MM.1S (cell line): ENCODE data around the gene KIAA1549.

Source experiments
- DNase-seq: peaks from one replicate; pipeline ENCODE4 v3.0.0-alpha.2; 2015
- H2AFZ ChIP-seq: fragments of 300-600 bp; sonication (generic); 2 replicates; pipeline ENCODE4 v1.6.0; 2016; ENCODE audit warnings: antibody characterized with exemption, low read length
- H3F3A ChIP-seq: fragments of 300-600 bp; sonication (generic); 2 replicates; pipeline ENCODE4 v1.6.1; 2016; ENCODE audit warnings: mild to moderate bottlenecking, antibody characterized with exemption, low read length, moderate library complexity, mixed read lengths; ENCODE audit not compliant: insufficient read depth
- H3K27ac ChIP-seq: fragments of 300-600 bp; sonication (generic); 2 replicates; pipeline ENCODE4 v1.5.1; 2016; ENCODE audit warnings: mild to moderate bottlenecking, low read length
- H3K27me3 ChIP-seq: fragments of 300-600 bp; sonication (generic); replicated peaks from 2 replicates; pipeline ENCODE4 v1.6.0; 2016; ENCODE audit warnings: low read length; ENCODE audit not compliant: insufficient read depth
- H3K36me3 ChIP-seq: fragments of 300-600 bp; sonication (generic); replicated peaks from 2 replicates; pipeline ENCODE4 v1.6.1; 2016; ENCODE audit warnings: mild to moderate bottlenecking, low read length, mixed read lengths; ENCODE audit not compliant: insufficient read depth
- H3K4me1 ChIP-seq: fragments of 300-600 bp; sonication (generic); 2 replicates; pipeline ENCODE4 v1.6.1; 2016; ENCODE audit warnings: low read length, mixed read lengths
- H3K4me2 ChIP-seq: fragments of 300-600 bp; sonication (generic); 2 replicates; pipeline ENCODE4 v1.6.0; 2016; ENCODE audit warnings: low read depth, low read length
- H3K4me3 ChIP-seq: fragments of 300-600 bp; sonication (generic); 2 replicates; pipeline ENCODE4 v1.5.1; 2016; ENCODE audit warnings: low read length, mixed read lengths
- H3K79me2 ChIP-seq: fragments of 300-600 bp; sonication (generic); 2 replicates; pipeline ENCODE4 v1.6.1; 2016; ENCODE audit warnings: mixed run types, low read length, mixed read lengths
- H3K9ac ChIP-seq: fragments of 300-600 bp; sonication (generic); 2 replicates; pipeline ENCODE4 v1.6.1; 2016; ENCODE audit warnings: low read length, mixed read lengths
- H3K9me2 ChIP-seq: fragments of 300-600 bp; sonication (generic); replicated peaks from 2 replicates; pipeline ENCODE4 v1.6.1; 2016; ENCODE audit warnings: mild to moderate bottlenecking, low read length, mixed read lengths; ENCODE audit not compliant: insufficient read depth
- H3K9me3 ChIP-seq: fragments of 300-600 bp; sonication (generic); replicated peaks from 2 replicates; pipeline ENCODE4 v1.6.1; 2016; ENCODE audit warnings: mild to moderate bottlenecking, low read length, mixed read lengths; ENCODE audit not compliant: insufficient read depth
- H4K20me1 ChIP-seq: fragments of 300-600 bp; sonication (generic); 2 replicates; pipeline ENCODE4 v1.6.1; 2016; ENCODE audit warnings: mild to moderate bottlenecking, low read length, moderate library complexity, mixed read lengths; ENCODE audit not compliant: insufficient read depth
- CTCF ChIP-seq: fragments of 300-600 bp; sonication (generic); IDR thresholded peaks from 2 replicates; pipeline ENCODE4 v1.5.1; 2016; ENCODE audit warnings: antibody characterized with exemption, low read length, mixed read lengths
- EZH2 ChIP-seq: fragments of 300-600 bp; sonication (generic); optimal IDR thresholded peaks from 2 replicates; pipeline ENCODE3; 2017; ENCODE audit warnings: low read depth, mild to moderate bottlenecking, antibody characterized with exemption, low read length, mixed read lengths
- EZH2phosphoT487 ChIP-seq: fragments of 300-600 bp; sonication (generic); IDR thresholded peaks from 2 replicates; pipeline ENCODE4 v1.6.1; 2018; ENCODE audit warnings: antibody characterized with exemption, low read length

Gene KIAA1549

GRCh38 chr7:138849701-138850100, 131.5 kb downstream of the KIAA1549 start:
- no peak overlapping the region for H3K4me2 ChIP-seq
- no peaks in the 10 kb centered on the region for H3K4me1 ChIP-seq
- no peaks in the 10 kb centered on the region for H3K27me3 ChIP-seq
- no peak overlapping the region for H2AFZ ChIP-seq
- DNase-seq, result no peak
- H3K9ac ChIP-seq, result no peak overlapping the region
- no peak for TF ChIP-seq EZH2phosphoT487
- no peak for TF ChIP-seq CTCF
- TF ChIP-seq EZH2, result no peak
- no peaks in the 10 kb centered on the region for H3K9me3 ChIP-seq
- H4K20me1 ChIP-seq, result no peaks in the 10 kb centered on the region
- no peak overlapping the region for H3K4me3 ChIP-seq
- H3K9me2 ChIP-seq, result no peaks in the 10 kb centered on the region
- no peaks in the 10 kb centered on the region for H3K79me2 ChIP-seq
- H3F3A ChIP-seq, result no peaks in the 10 kb centered on the region
- no peak overlapping the region for H3K27ac ChIP-seq
- H3K36me3 ChIP-seq, result no peaks in the 10 kb centered on the region

- no peak overlapping the region for H3K4me3 ChIP-seq
- TF ChIP-seq EZH2phosphoT487, result no peak
- TF ChIP-seq CTCF, result no peak
- TF ChIP-seq EZH2, result no peak
- DNase-seq, result no peak
- no peaks in the 10 kb centered on the region for H3K36me3 ChIP-seq
- H4K20me1 ChIP-seq, result no peaks in the 10 kb centered on the region
- no peak overlapping the region for H3K27ac ChIP-seq
- no peaks in the 10 kb centered on the region for H3K79me2 ChIP-seq
- H3K27me3 ChIP-seq, result no peaks in the 10 kb centered on the region
- H3K9me2 ChIP-seq, result no peaks in the 10 kb centered on the region
- H3K4me2 ChIP-seq, result no peak overlapping the region
- H3F3A ChIP-seq, result no peaks in the 10 kb centered on the region
- no peaks in the 10 kb centered on the region for H3K4me1 ChIP-seq
- H3K9ac ChIP-seq, result no peak overlapping the region
- H2AFZ ChIP-seq, result no peak overlapping the region
- no peaks in the 10 kb centered on the region for H3K9me3 ChIP-seq
Measured at GRCh38 chr7:138848056-138848980, 132.9 kb downstream of the KIAA1549 start.

GRCh38 chr7:138845711-138846110, 135.5 kb downstream of the KIAA1549 start:
- H4K20me1 ChIP-seq, result no peaks in the 10 kb centered on the region
- H2AFZ ChIP-seq, result no peak overlapping the region
- H3K4me1 ChIP-seq, result no peaks in the 10 kb centered on the region
- H3K4me2 ChIP-seq, result no peak overlapping the region
- no peak overlapping the region for H3K27ac ChIP-seq
- no peak overlapping the region for H3K9ac ChIP-seq
- no peak overlapping the region for H3K4me3 ChIP-seq
- H3K9me2 ChIP-seq, result no peaks in the 10 kb centered on the region
- TF ChIP-seq EZH2, result no peak
- H3K27me3 ChIP-seq, result no peaks in the 10 kb centered on the region
- DNase-seq, result no peak
- H3K36me3 ChIP-seq, result no peaks in the 10 kb centered on the region
- no peaks in the 10 kb centered on the region for H3K79me2 ChIP-seq
- H3K9me3 ChIP-seq, result no peaks in the 10 kb centered on the region
- H3F3A ChIP-seq, result no peaks in the 10 kb centered on the region
